GM19324 (cell line): ENCODE measurements around the gene ACBD6.

ENCODE experiments used
- ATAC-seq: cut with Tn5 transposase; IDR thresholded peaks from one replicate; pipeline ENCODE4 v1.9.1; 2021; ENCODE audit warnings: mild to moderate bottlenecking, moderate library complexity; ENCODE audit not compliant: unreplicated experiment, low FRiP score

ACBD6 gene

GRCh38 chr1:180261030-180261429 lies 241.3 kb downstream of the ACBD6 start:
- ATAC-seq, result no peak

- ATAC-seq, result no peak
These were observed 241.8 kb downstream of the ACBD6 start for GRCh38 chr1:180260541-180260940.

- ATAC-seq, result no peak
These were observed 242.7 kb downstream of the ACBD6 start for GRCh38 chr1:180259431-180260338.

- ATAC-seq, result no peak
These were observed 243.4 kb downstream of the ACBD6 start for GRCh38 chr1:180258935-180259334.

- ATAC-seq, result no peak
These were observed 244.1 kb downstream of the ACBD6 start for GRCh38 chr1:180258290-180258689.

- ATAC-seq, result no peak
These were observed 244.9 kb downstream of the ACBD6 start for GRCh38 chr1:180257486-180257885.

GRCh38 chr1:180257028-180257386 lies 245.4 kb downstream of the ACBD6 start:
- ATAC-seq, result no peak

GRCh38 chr1:180256341-180257027 lies 245.9 kb downstream of the ACBD6 start:
- no peak for ATAC-seq

GRCh38 chr1:180255536-180256340 lies 246.6 kb downstream of the ACBD6 start:
- ATAC-seq, result no peak

GRCh38 chr1:180254854-180255253 lies 247.5 kb downstream of the ACBD6 start:
- ATAC-seq, result no peak

GRCh38 chr1:180254496-180254819 lies 247.9 kb downstream of the ACBD6 start:
- no peak for ATAC-seq

- no peak for ATAC-seq
These were observed 248.5 kb downstream of the ACBD6 start for GRCh38 chr1:180253585-180254495.

GRCh38 chr1:180252638-180253536 lies 249.5 kb downstream of the ACBD6 start:
- no peak for ATAC-seq

GRCh38 chr1:180251526-180252305 lies 250.7 kb downstream of the ACBD6 start:
- ATAC-seq, result no peak

GRCh38 chr1:180250883-180251509 lies 251.4 kb downstream of the ACBD6 start:
- no peak for ATAC-seq

GRCh38 chr1:180250499-180250770 lies 251.9 kb downstream of the ACBD6 start:
- ATAC-seq, result no peak

- no peak for ATAC-seq
These were observed 252.5 kb downstream of the ACBD6 start for GRCh38 chr1:180249725-180250498.
